GM23338 (cell line): ENCODE results near the gene S100A14. TPM values are rescaled to one million over a fixed set of nuclear protein-coding genes. Genes with fewer than 3 reads are reported as not detected.
A peak's percentile ranks its signal among the peaks of the same experiment; 100 is the strongest.

ENCODE experiments used
- ATAC-seq: fragments of 200-7000 bp; cut with Tn5 transposase; 3 replicates; pipeline ENCODE4 v1.9.1; 2020
- DNase-seq: peaks from one replicate; pipeline ENCODE4 v3.0.0-alpha.2; 2015; ENCODE audit warnings: low spot score
- H2AFZ ChIP-seq: fragments of 200-600 bp; sonication (generic); 2 replicates; pipeline ENCODE4 v1.8.0; 2016; ENCODE audit warnings: antibody characterized with exemption, mild to moderate bottlenecking, moderate library complexity
- H3F3A ChIP-seq: fragments of 200-600 bp; sonication (generic); replicated peaks from 2 replicates; pipeline ENCODE4 v1.8.0; 2017; ENCODE audit warnings: antibody characterized with exemption, mixed run types, low read depth
- H3K27ac ChIP-seq: fragments of 200-600 bp; sonication (generic); 2 replicates; pipeline ENCODE4 v1.6.1; 2016; ENCODE audit warnings: low read depth
- H3K27me3 ChIP-seq: fragments of 200-600 bp; sonication (generic); 2 replicates; pipeline ENCODE4 v1.8.0; 2016; ENCODE audit warnings: mild to moderate bottlenecking, mixed run types, moderate library complexity; ENCODE audit not compliant: insufficient read depth
- H3K36me3 ChIP-seq: fragments of 200-600 bp; sonication (generic); 2 replicates; pipeline ENCODE4 v1.8.0; 2016; ENCODE audit warnings: mild to moderate bottlenecking; ENCODE audit not compliant: insufficient read depth
- H3K4me1 ChIP-seq: fragments of 200-600 bp; sonication (generic); 2 replicates; pipeline ENCODE4 v1.8.0; 2016; ENCODE audit warnings: mild to moderate bottlenecking, moderate library complexity; ENCODE audit not compliant: insufficient read depth
- H3K4me2 ChIP-seq: fragments of 200-600 bp; sonication (generic); 2 replicates; pipeline ENCODE4 v1.7.1; 2017; ENCODE audit warnings: mixed run types
- H3K4me3 ChIP-seq: fragments of 200-600 bp; sonication (generic); 2 replicates; pipeline ENCODE4 v1.6.1; 2016; ENCODE audit warnings: mixed run types
- H3K79me2 ChIP-seq: fragments of 200-600 bp; sonication (generic); replicated peaks from 2 replicates; pipeline ENCODE4 v1.8.0; 2017; ENCODE audit warnings: mild to moderate bottlenecking; ENCODE audit not compliant: insufficient read depth
- H3K9me2 ChIP-seq: fragments of 200-600 bp; sonication (generic); 2 replicates; pipeline ENCODE4 v1.8.0; 2017; ENCODE audit not compliant: insufficient read depth
- H4K20me1 ChIP-seq: fragments of 200-600 bp; sonication (generic); replicated peaks from 2 replicates; pipeline ENCODE4 v1.8.0; 2017; ENCODE audit warnings: mild to moderate bottlenecking; ENCODE audit not compliant: insufficient read depth
- H3K27ac Mint-ChIP-seq: 2 replicates; pipeline ENCODE4 v1.8.0; 2020; ENCODE audit warnings: inconsistent platforms, mild to moderate bottlenecking, moderate library complexity, mixed read lengths
- H3K27me3 Mint-ChIP-seq: 3 replicates; pipeline ENCODE4 v1.8.0; 2022; ENCODE audit warnings: low read depth, mild to moderate bottlenecking, moderate library complexity, mixed read lengths, inconsistent platforms; ENCODE audit not compliant: insufficient read depth, poor library complexity
- H3K36me3 Mint-ChIP-seq: 3 replicates; pipeline ENCODE4 v1.8.0; 2021; ENCODE audit warnings: low read depth, mild to moderate bottlenecking, inconsistent platforms, moderate library complexity, mixed read lengths
- H3K4me1 Mint-ChIP-seq: 3 replicates; pipeline ENCODE4 v1.8.0; 2020; ENCODE audit warnings: mild to moderate bottlenecking, inconsistent platforms, mixed read lengths
- H3K4me3 Mint-ChIP-seq: 3 replicates; pipeline ENCODE4 v1.8.0; 2021; ENCODE audit warnings: moderate library complexity, mild to moderate bottlenecking, inconsistent platforms, mixed read lengths
- H3K9me3 Mint-ChIP-seq: 3 replicates; pipeline ENCODE4 v1.8.0; 2020; ENCODE audit warnings: moderate library complexity, mild to moderate bottlenecking, inconsistent platforms, mixed read lengths
- CTCF ChIP-seq, 2 experiments: fragments of 200-600 bp in 1 of 2; sonication (generic) in 1 of 2; conservative IDR thresholded peaks; 2 replicates each; pipeline versions ENCODE4 v1.5.1 to v1.6.1; 2016 to 2017; ENCODE audit warnings: antibody characterized with exemption in 2 of 2, low read depth in 2 of 2, mild to moderate bottlenecking in 2 of 2, moderate library complexity in 1 of 2
- ZNF114 ChIP-seq: fragments of 250-450 bp; sonication (Bioruptor Pico); IDR thresholded peaks from 2 replicates; pipeline ENCODE4 v1.5.0; 2020; ENCODE audit warnings: mild to moderate bottlenecking, moderate library complexity
- ZNF331 ChIP-seq: fragments of 250-450 bp; sonication (Bioruptor Pico); IDR thresholded peaks from 2 replicates; pipeline ENCODE4 v1.5.0; 2020; ENCODE audit warnings: low read depth, mild to moderate bottlenecking, moderate library complexity
- ZNF462 ChIP-seq: fragments of 250-450 bp; sonication (Bioruptor Pico); IDR thresholded peaks from 2 replicates; pipeline ENCODE4 v1.5.0; 2020; ENCODE audit warnings: mild to moderate bottlenecking, moderate library complexity
- polyA plus RNA-seq: library from polyadenylated mRNA; unstranded; fragments of >200 nt; fragmentation: Nextera tagmentation; extraction: Ambion mirVana; gene quantifications from 2 replicates; pipeline ENCODE4 v1.2.1, GENCODE V29; 2016
- total RNA-seq: library from RNA; depleted of rRNA; stranded (reverse); fragments of >200 nt; shearing (Covaris generic); gene quantifications from 2 replicates; pipeline ENCODE4 v1.2.3, GENCODE V29; 2014

Gene S100A14
- total and polyA plus RNA-seq, 2 experiments from 2014 or later: 0.28 to 0.53 TPM

- Histone ChIP-seq H3K9me2 (no peaks in the 10 kb centered on the region), H3K36me3 (no peaks in the 10 kb centered on the region), H3K27ac (peak overlapping the region; percentile 70; the same call in 1 of the 2 replicates), H4K20me1 (no peaks in the 10 kb centered on the region), H2AFZ (peak overlapping the region; percentile 67), H3K79me2 (no peaks in the 10 kb centered on the region), H3F3A (peaks cover 6% of the 10 kb centered on the region; the same call in 1 of the 2 replicates), H3K4me3 (peak overlapping the region; percentile 34; the same call in 1 of the 2 replicates), H3K4me2 (peak overlapping the region; percentile 74), H3K27me3 (no peaks in the 10 kb centered on the region), H3K4me1 (peaks cover 18% of the 10 kb centered on the region)
- ATAC-seq (peak; percentile 9), DNase-seq (peak; percentile 57)
- Mint-ChIP-seq H3K4me3 (peak overlapping the region; percentile 57; the same call in 2 of the 3 replicates), H3K36me3 (no peaks in the 10 kb centered on the region), H3K27me3 (peaks cover 16% of the 10 kb centered on the region), H3K27ac (peak overlapping the region; percentile 62), H3K9me3 (no peaks in the 10 kb centered on the region), H3K4me1 (peaks cover 36% of the 10 kb centered on the region)
- TF ChIP-seq ZNF331 (CRISPR knock-in tag): no peak
- TF ChIP-seq ZNF114: no peak
- TF ChIP-seq CTCF (conservative IDR thresholded peaks at IDR 0.05; ENCODE audit: low read depth in 2 of 2): no peak
- TF ChIP-seq ZNF462 (CRISPR knock-in tag): no peak
These were observed 48.3 kb downstream of the S100A14 start for GRCh38 chr1:153567621-153568366.
